ENCODE results near the gene ENPP7. TPM values are rescaled to one million over a fixed set of nuclear protein-coding genes. Genes with fewer than 3 reads are reported as not detected.
A peak's percentile ranks its signal among the peaks of the same experiment; 100 is the strongest.

ENPP7 gene
- total RNA-seq, 6 donors from 2014 or later = 0.27 TPM; not detected in 5

DNA sequence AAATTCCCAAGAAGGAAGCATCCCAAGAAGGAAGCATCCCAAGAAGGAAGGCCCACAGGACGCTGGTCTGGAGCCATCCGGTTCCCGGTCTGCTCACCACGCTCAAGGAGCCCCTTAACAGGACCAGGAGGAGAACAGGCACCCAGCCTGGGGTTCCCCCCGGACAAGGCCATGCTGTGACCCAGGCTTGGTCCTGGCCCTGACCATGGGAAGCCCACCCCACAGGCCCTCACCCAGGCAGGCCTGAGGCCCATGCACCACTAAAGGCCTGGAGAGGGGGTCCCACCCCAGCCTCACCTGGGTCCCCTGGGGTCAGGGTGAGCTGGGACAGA, 340 bp upstream of the ENPP7 start:
- TF ChIP-seq EP300 (IDR thresholded peaks at IDR 0.05) (no peak), CTCF (IDR thresholded peaks at IDR 0.05) (no peak), POLR2AphosphoS5 (IDR thresholded peaks at IDR 0.05) (no peak), POLR2A (IDR thresholded peaks at IDR 0.05) (no peak)
- Histone ChIP-seq H3K27ac (no peak overlapping the region), H3K4me3 (no peak overlapping the region), H3K4me1 (peaks cover 5 to 20% (median 9%) of the 10 kb centered on the region in 4 donors), H3K27me3 (no peaks in the 10 kb centered on the region), H3K36me3 (no peaks in the 10 kb centered on the region), H3K9me3 (no peaks in the 10 kb centered on the region)
- 99 to 100% methylated on average over 1 to 5 of the region's 5 CpGs for WGBS, 2 donors
- peak in 1 of 2 donors; percentile 58 for DNase-seq
- ATAC-seq (ENCODE audit: low FRiP score in 2 of 2) = no peak

GRCh38 chr17:79732254-79732653, 1.5 kb downstream of the ENPP7 start:
- H3K27me3 ChIP-seq = no peaks in the 10 kb centered on the region
- WGBS, 2 donors = 86 to 92% methylated on average over 10 of the region's 10 CpGs
- TF ChIP-seq POLR2AphosphoS5 (IDR thresholded peaks at IDR 0.05) = no peak
- TF ChIP-seq POLR2A (IDR thresholded peaks at IDR 0.05) = no peak
- TF ChIP-seq CTCF (IDR thresholded peaks at IDR 0.05) = no peak
- no peak for TF ChIP-seq EP300 (IDR thresholded peaks at IDR 0.05)
- H3K4me1 ChIP-seq = peaks cover 5 to 20% (median 9%) of the 10 kb centered on the region in 4 donors
- no peaks in the 10 kb centered on the region for H3K9me3 ChIP-seq
- no peak overlapping the region for H3K27ac ChIP-seq
- DNase-seq = peak in 1 of 2 donors; percentile 23
- ATAC-seq (ENCODE audit: low FRiP score in 2 of 2) = no peak
- no peaks in the 10 kb centered on the region for H3K36me3 ChIP-seq
- peak overlapping the region in 1 of 4 donors; percentile 39 for H3K4me3 ChIP-seq

- peak overlapping the region in 3 of 4 donors; percentile 2 to 69 (median 40) for H3K27ac ChIP-seq
- H3K36me3 ChIP-seq = no peaks in the 10 kb centered on the region
- WGBS, 2 donors = 56 to 69% methylated on average over 31 to 35 of the region's 35 CpGs
- no peaks in the 10 kb centered on the region for H3K27me3 ChIP-seq
- H3K4me3 ChIP-seq = peak overlapping the region in 2 of 4 donors; percentile 36 to 39
- peak in 1 of 2 donors; percentile 19 for ATAC-seq (ENCODE audit: low FRiP score in 2 of 2)
- no peaks in the 10 kb centered on the region for H3K9me3 ChIP-seq
- peak in 1 of 2 donors; percentile 72 for DNase-seq
- peaks cover 5 to 19% (median 9%) of the 10 kb centered on the region in 4 donors for H3K4me1 ChIP-seq
- no peak for TF ChIP-seq EP300 (IDR thresholded peaks at IDR 0.05)
- TF ChIP-seq CTCF (IDR thresholded peaks at IDR 0.05) = no peak
- TF ChIP-seq POLR2A (IDR thresholded peaks at IDR 0.05) = no peak
- no peak for TF ChIP-seq POLR2AphosphoS5 (IDR thresholded peaks at IDR 0.05)
These were observed 2.3 kb downstream of the ENPP7 start for GRCh38 chr17:79732804-79733691.

- Histone ChIP-seq H3K27me3 (no peaks in the 10 kb centered on the region), H3K4me3 (peak overlapping the region in 2 of 4 donors; percentile 36 to 39), H3K4me1 (peaks cover 3 to 13% (median 4%) of the 10 kb centered on the region in 4 donors), H3K9me3 (no peaks in the 10 kb centered on the region), H3K36me3 (no peaks in the 10 kb centered on the region), H3K27ac (peak overlapping the region in 2 of 4 donors; percentile 2 to 69)
- ATAC-seq (ENCODE audit: low FRiP score in 2 of 2) (no peak), DNase-seq (peak in 1 of 2 donors; percentile 62)
- TF ChIP-seq POLR2A (IDR thresholded peaks at IDR 0.05) = no peak
- no peak for TF ChIP-seq EP300 (IDR thresholded peaks at IDR 0.05)
- TF ChIP-seq CTCF (IDR thresholded peaks at IDR 0.05) = no peak
- TF ChIP-seq POLR2AphosphoS5 (IDR thresholded peaks at IDR 0.05) = no peak
- WGBS, 2 donors = 90 to 92% methylated on average over 5 to 9 of the region's 9 CpGs
These were observed 2.9 kb downstream of the ENPP7 start for GRCh38 chr17:79733692-79734070.
